SK-N-SH treated with all-trans-retinoic acid at 6 μM for 48 hours (cell line): ENCODE data around the gene WASF1.

ENCODE experiments used
- ATAC-seq: fragments of 200-7000 bp; cut with Tn5 transposase; 3 replicates; pipeline ENCODE4 v1.9.1; 2020; ENCODE audit warnings: mild to moderate bottlenecking, moderate library complexity
- BACH2 ChIP-seq: fragments of 250-450 bp; sonication (Bioruptor Pico); IDR thresholded peaks from 2 replicates; pipeline ENCODE4 v1.9.0; 2021; ENCODE audit warnings: mild to moderate bottlenecking, borderline replicate concordance
- CREB5 ChIP-seq: fragments of 250-450 bp; sonication (Bioruptor Pico); IDR thresholded peaks from 2 replicates; pipeline ENCODE4 v1.5.1; 2020; ENCODE audit warnings: low read depth, mild to moderate bottlenecking, moderate library complexity
- CSDC2 ChIP-seq: fragments of 250-450 bp; sonication (Bioruptor Pico); IDR thresholded peaks from 2 replicates; pipeline ENCODE4 v1.5.0; 2020; ENCODE audit warnings: mild to moderate bottlenecking, moderate library complexity
- CSRNP3 ChIP-seq: fragments of 250-450 bp; sonication (Bioruptor Pico); IDR thresholded peaks from 2 replicates; pipeline ENCODE4 v1.5.1; 2021; ENCODE audit warnings: mild to moderate bottlenecking, moderate library complexity
- GLIS3 ChIP-seq: fragments of 250-450 bp; sonication (Bioruptor Pico); IDR thresholded peaks from 2 replicates; pipeline ENCODE4 v1.5.0; 2020; ENCODE audit warnings: mild to moderate bottlenecking, moderate library complexity
- PATZ1 ChIP-seq: fragments of 250-450 bp; sonication (Bioruptor Pico); IDR thresholded peaks from 2 replicates; pipeline ENCODE4 v1.8.0; 2020; ENCODE audit warnings: mild to moderate bottlenecking, moderate library complexity, borderline replicate concordance
- POU6F1 ChIP-seq: fragments of 250-450 bp; sonication (Bioruptor Pico); IDR thresholded peaks from 2 replicates; pipeline ENCODE4 v1.8.0; 2021; ENCODE audit warnings: low read depth, mild to moderate bottlenecking, moderate library complexity, borderline replicate concordance
- PPARA ChIP-seq: fragments of 250-450 bp; sonication (Bioruptor Pico); IDR thresholded peaks from 2 replicates; pipeline ENCODE4 v1.5.0; 2020; ENCODE audit warnings: mild to moderate bottlenecking, borderline replicate concordance
- RARB ChIP-seq: fragments of 250-450 bp; sonication (Bioruptor Pico); IDR thresholded peaks from 2 replicates; pipeline ENCODE4 v1.8.0; 2021; ENCODE audit warnings: mild to moderate bottlenecking, moderate library complexity
- SNAI2 ChIP-seq: fragments of 250-450 bp; sonication (Bioruptor Pico); IDR thresholded peaks from 2 replicates; pipeline ENCODE4 v1.5.0; 2020; ENCODE audit warnings: mild to moderate bottlenecking, moderate library complexity
- TCF4 ChIP-seq: fragments of 250-450 bp; sonication (Bioruptor Pico); IDR thresholded peaks from 2 replicates; pipeline ENCODE4 v1.8.0; 2021; ENCODE audit warnings: mild to moderate bottlenecking, moderate library complexity, borderline replicate concordance
- TOX ChIP-seq: fragments of 250-450 bp; sonication (Bioruptor Pico); IDR thresholded peaks from 2 replicates; pipeline ENCODE4 v1.8.0; 2021; ENCODE audit warnings: mild to moderate bottlenecking, moderate library complexity, borderline replicate concordance
- ZC3H10 ChIP-seq: fragments of 250-450 bp; sonication (Bioruptor Pico); IDR thresholded peaks from 2 replicates; pipeline ENCODE4 v1.5.1; 2021; ENCODE audit warnings: mild to moderate bottlenecking, moderate library complexity
- ZFP3 ChIP-seq: fragments of 250-450 bp; sonication (Bioruptor Pico); IDR thresholded peaks from 2 replicates; pipeline ENCODE4 v1.5.0; 2020; ENCODE audit warnings: mild to moderate bottlenecking, moderate library complexity
- ZFP30 ChIP-seq: fragments of 450-650 bp; formaldehyde crosslinking; IDR thresholded peaks from 2 replicates; pipeline ENCODE4 v1.5.0; 2022; ENCODE audit warnings: mild to moderate bottlenecking, moderate library complexity
- ZNF565 ChIP-seq: fragments of 450-650 bp; formaldehyde crosslinking; conservative IDR thresholded peaks from 2 replicates; pipeline ENCODE4 v1.5.0; 2020; ENCODE audit warnings: low read depth, mild to moderate bottlenecking, moderate library complexity
- ZNF70 ChIP-seq: fragments of 450-650 bp; formaldehyde crosslinking; IDR thresholded peaks from 2 replicates; pipeline ENCODE4 v1.5.0; 2020; ENCODE audit warnings: mild to moderate bottlenecking, moderate library complexity
- ZNF8 ChIP-seq: fragments of 450-650 bp; formaldehyde crosslinking; IDR thresholded peaks from 2 replicates; pipeline ENCODE4 v1.5.0; 2020; ENCODE audit warnings: mild to moderate bottlenecking, moderate library complexity

The WASF1 gene

GRCh38 chr6:110116258-110116657, 63.2 kb downstream of the WASF1 start (continued):
- no peak for TF ChIP-seq PATZ1 (CRISPR knock-in tag)
- TF ChIP-seq CREB5 (CRISPR knock-in tag) = no peak
- TF ChIP-seq ZFP3 (CRISPR knock-in tag) = no peak
- no peak for TF ChIP-seq BACH2 (CRISPR knock-in tag)

GRCh38 chr6:110114004-110114403, 65.5 kb downstream of the WASF1 start:
- no peak for ATAC-seq
- TF ChIP-seq TCF4 (CRISPR knock-in tag) (no peak), PPARA (CRISPR knock-in tag) (no peak), ZFP30 (no peak), ZNF565 (no peak), CREB5 (CRISPR knock-in tag) (no peak), SNAI2 (CRISPR knock-in tag) (no peak), CSDC2 (CRISPR knock-in tag) (no peak), TOX (CRISPR knock-in tag) (no peak), BACH2 (CRISPR knock-in tag) (no peak), CSRNP3 (CRISPR knock-in tag) (no peak), GLIS3 (CRISPR knock-in tag) (no peak)
- TF ChIP-seq, all 23 proteins: peak for 0

GRCh38 chr6:110105296-110105695, 74.2 kb downstream of the WASF1 start:
- no peak for ATAC-seq
- TF ChIP-seq ZNF8 (CRISPR knock-in tag) = no peak
- TF ChIP-seq PPARA (CRISPR knock-in tag) = no peak
- TF ChIP-seq CSDC2 (CRISPR knock-in tag) = no peak
- no peak for TF ChIP-seq ZNF565
- no peak for TF ChIP-seq POU6F1

- TF ChIP-seq ZNF565 = no peak
- TF ChIP-seq SNAI2 (CRISPR knock-in tag) = no peak
- no peak for TF ChIP-seq ZC3H10 (CRISPR knock-in tag)
- no peak for TF ChIP-seq GLIS3 (CRISPR knock-in tag)
- TF ChIP-seq, all 23 proteins: peak for 0
- no peak for ATAC-seq
Observed at GRCh38 chr6:110103260-110103659, 76.2 kb downstream of the WASF1 start.

GRCh38 chr6:110102411-110102810, 77.1 kb downstream of the WASF1 start:
- ATAC-seq = no peak
- TF ChIP-seq TOX (CRISPR knock-in tag) (no peak), CREB5 (CRISPR knock-in tag) (no peak), RARB (CRISPR knock-in tag) (no peak), ZFP30 (no peak), CSDC2 (CRISPR knock-in tag) (no peak), CSRNP3 (CRISPR knock-in tag) (no peak), ZNF8 (CRISPR knock-in tag) (no peak), ZC3H10 (CRISPR knock-in tag) (no peak), ZNF70 (CRISPR knock-in tag) (no peak)
